Fibroblast of villous mesenchyme (primary cell): ENCODE measurements around the gene CAPN2. TPM values are rescaled to one million over a fixed set of nuclear protein-coding genes. Genes with fewer than 3 reads are reported as not detected.
"Not testable (repeated sequence)": the region's sequence is repeated elsewhere in the genome, so short reads cannot be mapped to it uniquely, and the experiment has no call there.

Experiments
- DNase-seq: peaks from one replicate; pipeline ENCODE4 v3.0.0-alpha.2; 2010; ENCODE audit warnings: low read depth
- H3K4me3 ChIP-seq: 2 replicates; pipeline ENCODE4 v1.5.1; 2011; ENCODE audit warnings: low read depth, mild to moderate bottlenecking, low read length
- total RNA-seq: library from RNA; depleted of rRNA; stranded (reverse); fragments of >200 nt; gene quantifications from 2 replicates; pipeline ENCODE4 v1.2.3, GENCODE V29; 2012
- TF ChIP-seq, protein P1 (sequence below): IDR thresholded peaks from 2 replicates; pipeline ENCODE4 v1.5.1; 2012; ENCODE audit warnings: low read depth, mild to moderate bottlenecking, low read length; ENCODE audit not compliant: insufficient read depth

CAPN2 gene
- total RNA-seq, 1 donor: 512 TPM

DNA sequence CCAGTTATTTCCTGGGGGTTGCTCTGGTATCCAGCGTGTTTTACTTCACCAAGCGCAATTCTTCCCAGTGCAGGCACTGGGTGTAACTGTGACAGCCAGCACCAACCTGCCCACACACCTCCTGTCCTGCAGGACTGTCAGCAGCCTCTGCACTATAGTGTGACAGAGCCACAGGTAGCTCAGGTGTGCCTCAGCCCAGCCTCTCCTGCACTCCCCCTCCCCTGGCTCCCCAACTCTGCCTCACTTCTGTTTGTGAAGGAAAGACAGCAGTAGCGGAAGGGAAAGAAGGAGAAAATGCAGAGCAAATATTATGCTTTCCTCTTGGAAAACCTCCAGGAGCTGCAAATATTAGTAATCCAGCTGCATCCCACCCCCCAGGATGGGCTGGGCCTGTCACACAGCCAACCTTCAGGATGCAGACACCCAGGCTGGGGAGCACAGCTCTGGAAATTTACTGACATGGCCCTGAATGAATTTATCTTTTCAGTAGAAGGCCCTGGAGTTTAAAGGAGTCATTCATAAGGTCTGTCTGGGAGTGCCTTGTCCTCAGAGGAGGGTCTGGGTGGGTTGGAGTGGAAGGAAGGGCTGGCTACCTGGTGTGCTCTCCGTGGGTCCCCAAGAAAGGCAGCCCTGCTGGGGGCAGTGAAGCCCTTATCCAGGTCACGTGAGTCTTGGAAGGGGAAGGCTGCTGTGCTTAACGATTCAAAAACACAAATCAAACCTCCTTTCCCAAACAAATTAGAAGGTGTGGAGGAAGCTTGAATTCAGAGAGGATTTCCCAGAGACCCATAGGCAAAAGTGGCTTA, 20.9 kb downstream of the CAPN2 start:
- DNase-seq: peak; percentile 71

DNA sequence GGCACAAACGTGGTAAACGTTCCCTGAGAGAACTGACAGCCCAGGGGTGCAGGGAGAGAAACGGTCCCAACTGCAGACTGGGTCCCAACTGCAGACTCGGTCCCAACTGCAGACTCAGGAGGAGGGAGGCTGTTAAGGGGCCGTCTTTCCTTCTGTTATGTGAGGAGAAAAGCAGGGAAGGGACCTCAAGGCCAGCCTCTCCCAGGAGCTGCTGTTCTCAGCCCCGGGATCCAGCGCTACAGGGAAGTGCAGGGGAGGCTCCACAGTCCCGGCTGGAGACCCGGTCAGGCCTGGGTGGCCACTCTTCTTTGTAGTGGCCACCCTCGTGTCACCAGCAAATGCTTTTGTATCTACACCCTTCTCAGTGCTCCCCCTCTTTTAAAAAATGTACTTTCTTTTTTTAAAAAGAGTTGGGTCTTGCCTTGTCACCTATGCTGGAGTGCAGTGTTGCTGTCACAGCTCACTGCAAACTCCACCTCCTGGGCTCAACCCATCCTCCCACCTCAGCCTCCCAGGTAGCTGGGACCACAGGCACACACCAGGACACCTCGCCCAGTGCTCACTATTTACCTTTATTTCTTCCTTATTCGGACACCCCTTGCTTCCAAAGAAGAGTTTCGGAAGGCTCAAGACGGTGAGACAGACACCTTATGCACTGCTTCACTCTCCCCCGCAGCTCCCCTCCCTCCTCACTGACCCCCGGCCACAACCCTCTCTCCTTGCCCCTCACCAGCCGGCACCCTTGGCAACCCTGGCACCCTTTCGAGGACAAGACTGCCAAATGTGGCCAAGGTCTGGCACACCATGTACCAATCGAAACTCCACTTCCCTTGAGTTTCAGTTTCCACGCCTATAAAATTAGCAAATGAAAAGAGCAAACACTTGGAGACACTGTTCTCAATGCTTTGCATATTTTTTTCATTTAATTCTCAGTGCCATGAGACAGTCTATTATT, 21.8 kb downstream of the CAPN2 start:
- TF ChIP-seq, protein P1, sequence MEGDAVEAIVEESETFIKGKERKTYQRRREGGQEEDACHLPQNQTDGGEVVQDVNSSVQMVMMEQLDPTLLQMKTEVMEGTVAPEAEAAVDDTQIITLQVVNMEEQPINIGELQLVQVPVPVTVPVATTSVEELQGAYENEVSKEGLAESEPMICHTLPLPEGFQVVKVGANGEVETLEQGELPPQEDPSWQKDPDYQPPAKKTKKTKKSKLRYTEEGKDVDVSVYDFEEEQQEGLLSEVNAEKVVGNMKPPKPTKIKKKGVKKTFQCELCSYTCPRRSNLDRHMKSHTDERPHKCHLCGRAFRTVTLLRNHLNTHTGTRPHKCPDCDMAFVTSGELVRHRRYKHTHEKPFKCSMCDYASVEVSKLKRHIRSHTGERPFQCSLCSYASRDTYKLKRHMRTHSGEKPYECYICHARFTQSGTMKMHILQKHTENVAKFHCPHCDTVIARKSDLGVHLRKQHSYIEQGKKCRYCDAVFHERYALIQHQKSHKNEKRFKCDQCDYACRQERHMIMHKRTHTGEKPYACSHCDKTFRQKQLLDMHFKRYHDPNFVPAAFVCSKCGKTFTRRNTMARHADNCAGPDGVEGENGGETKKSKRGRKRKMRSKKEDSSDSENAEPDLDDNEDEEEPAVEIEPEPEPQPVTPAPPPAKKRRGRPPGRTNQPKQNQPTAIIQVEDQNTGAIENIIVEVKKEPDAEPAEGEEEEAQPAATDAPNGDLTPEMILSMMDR: no peak
- H3K4me3 ChIP-seq: no peak overlapping the region
- no peak for DNase-seq

More for the DNA sequence above, 20.9 kb downstream of the CAPN2 start:
- TF ChIP-seq, protein P1: no peak
- no peak overlapping the region for H3K4me3 ChIP-seq

DNA sequence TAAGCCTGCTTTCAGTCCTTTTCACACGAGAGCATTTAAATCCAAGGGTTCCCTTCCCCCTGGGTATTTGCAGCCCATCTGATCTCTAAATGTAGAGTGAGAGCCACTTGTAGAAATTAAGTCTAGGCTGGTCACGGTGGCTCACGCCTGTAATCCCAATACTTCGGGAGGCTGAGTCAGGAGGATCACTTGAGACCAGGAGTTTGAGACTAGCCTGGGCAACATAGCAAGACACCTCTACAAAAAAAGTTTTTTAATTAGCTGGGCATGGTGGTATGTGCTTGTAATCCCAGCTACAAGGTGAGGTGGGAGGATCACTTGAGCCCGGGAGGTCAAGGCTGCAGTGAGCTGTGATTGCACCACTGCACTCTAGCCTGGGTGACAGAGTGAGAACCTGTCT, 24.3 kb downstream of the CAPN2 start:
- not testable (repeated sequence) for DNase-seq, H3K4me3 ChIP-seq

DNA sequence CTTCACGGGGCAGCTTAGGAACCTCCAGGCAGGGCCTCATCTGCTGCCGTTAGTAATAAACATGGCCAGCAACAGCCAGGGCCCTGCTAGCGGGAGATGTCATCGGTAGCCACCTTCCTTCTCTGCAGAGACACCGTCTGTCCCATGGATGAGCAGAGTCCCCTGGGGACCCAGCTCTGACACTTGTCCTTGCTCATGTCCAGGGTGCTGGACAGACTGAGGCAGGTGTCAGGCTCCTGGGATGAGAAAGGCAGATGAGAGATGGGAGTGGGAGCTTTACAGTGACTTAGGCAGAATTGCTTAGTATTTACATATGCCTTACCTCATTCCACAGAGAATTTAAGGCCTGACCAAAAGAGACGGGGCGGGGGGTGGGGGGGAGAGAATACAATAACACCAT, 25.0 kb downstream of the CAPN2 start:
- no peak overlapping the region for H3K4me3 ChIP-seq
- no peak for DNase-seq
- TF ChIP-seq, protein P1: no peak

DNA sequence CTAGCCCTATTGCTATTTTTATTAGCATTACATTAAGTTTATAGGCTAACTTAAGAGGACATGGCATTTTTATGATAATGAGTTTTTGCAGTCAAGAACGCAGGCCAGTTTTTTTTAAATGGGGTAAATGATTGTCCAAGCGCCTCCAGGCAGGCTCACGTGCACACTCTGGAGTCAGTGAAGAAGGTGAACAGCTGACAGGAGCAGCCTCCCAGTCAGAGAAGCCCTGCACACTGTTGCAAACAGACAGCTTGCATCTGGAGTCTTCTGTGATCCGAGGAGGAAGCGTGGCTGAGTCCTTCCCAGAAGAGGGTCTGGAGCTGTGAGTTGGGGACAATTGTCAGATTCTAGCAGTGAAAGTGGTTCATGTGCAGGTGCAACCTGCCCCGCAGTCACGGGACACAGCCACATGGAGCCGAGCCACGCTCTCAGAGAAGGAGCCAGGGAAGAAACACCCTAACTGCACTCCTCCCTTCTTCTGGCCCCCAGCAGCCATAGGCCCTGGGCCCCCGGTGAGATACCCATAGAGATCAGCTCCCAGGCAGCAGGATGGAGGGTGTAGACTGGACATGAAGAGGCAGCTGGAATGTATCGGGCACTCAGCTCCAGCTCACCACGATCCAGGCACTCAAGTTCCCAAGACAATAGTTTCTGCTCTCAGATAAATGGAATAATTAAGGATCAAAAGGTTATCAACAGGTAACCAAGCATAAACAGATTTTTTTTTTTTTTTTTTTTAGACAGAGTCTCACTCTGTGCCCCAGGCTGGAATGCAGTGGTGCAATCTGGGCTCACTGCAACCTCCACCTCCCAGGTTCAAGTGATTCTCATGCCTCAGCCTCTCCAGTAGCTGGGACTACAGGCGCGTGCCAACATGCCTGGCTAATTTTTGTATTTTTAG, 26.4 kb downstream of the CAPN2 start:
- DNase-seq: peak; percentile 64
- TF ChIP-seq, protein P1: no peak
- no peak overlapping the region for H3K4me3 ChIP-seq

DNA sequence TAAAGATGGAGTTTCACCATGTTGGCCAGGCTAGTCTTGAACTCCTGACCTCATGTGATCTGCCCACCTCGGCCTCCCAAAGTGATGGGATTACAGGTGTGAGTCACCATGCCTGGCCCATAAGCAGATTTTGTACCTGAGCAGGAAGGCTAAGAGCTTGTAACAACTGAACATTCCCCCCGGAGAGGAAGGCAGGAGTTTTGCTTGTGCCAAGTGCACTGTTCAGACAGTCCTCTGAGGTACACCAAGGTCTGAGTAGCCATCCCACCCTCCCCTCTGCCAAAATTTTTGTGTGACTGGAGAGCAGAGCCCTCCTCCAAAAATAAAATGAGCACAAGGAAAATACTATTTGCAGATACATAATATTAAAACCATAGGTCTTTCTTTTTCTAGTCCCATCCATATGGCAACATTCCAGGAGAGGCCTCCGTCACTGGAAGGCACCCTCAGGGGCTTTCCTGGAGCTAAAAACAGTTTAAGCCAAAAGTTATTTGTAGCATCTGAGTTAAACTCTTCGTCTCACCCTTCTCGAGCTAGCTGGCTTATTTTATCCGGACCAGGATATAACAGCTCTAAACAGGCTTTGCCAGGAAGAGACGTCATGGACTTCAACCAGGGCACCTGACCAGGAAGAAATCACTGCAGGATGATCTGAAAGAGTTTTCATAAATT, 27.2 kb downstream of the CAPN2 start:
- TF ChIP-seq, protein P1: no peak
- no peak for DNase-seq
- H3K4me3 ChIP-seq: no peak overlapping the region

DNA sequence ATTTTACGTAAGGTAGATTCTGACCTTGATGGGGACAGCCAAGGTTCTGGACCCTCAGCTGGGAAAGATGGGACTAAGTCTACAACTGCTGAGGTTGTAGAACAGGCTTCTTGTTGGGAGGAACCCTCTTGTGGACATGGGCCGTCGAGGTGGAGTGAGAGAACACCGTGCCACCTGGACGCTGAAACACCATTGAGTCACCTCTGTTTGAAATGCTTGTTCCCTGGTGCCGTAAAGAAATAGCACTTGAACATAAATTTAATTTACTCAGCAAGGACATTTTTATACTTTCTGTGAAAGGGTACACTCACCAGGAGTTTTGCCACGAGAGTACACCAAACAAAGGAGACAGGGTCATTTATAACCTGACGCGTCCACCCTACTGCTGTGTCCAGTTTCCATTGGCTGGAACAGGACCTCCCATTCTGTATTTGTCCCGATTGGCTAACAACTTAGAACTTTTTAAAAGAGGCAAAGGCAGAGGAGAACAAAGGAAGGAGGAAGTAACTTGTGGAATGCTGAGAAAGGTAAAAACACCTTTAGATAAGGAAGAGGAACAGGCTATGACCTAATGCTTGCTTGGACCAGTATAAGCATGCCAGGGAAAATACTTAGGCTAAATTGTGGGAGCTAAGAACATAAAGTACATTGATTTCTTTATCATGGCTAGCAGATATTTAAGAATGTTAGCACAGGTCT, 27.8 kb downstream of the CAPN2 start:
- DNase-seq, H3K4me3 ChIP-seq: not testable (repeated sequence)
